AG04450 (cell line): ENCODE measurements around the gene ZNF665. TPM values are rescaled to one million over a fixed set of nuclear protein-coding genes. Genes with fewer than 3 reads are reported as not detected.

Source experiments
- CTCF ChIA-PET: fragments of 300-600, 350-600 bp; formaldehyde crosslinking; extraction: SDS; loops from one replicate; lab custom pipeline; 2022; ENCODE audit warnings: antibody characterized with exemption, inconsistent platforms; lab: Charles Lee
- POLR2A ChIA-PET: fragments of 350-600 bp; formaldehyde crosslinking; extraction: SDS; loops from one replicate; lab custom pipeline; 2021; ENCODE audit warnings: antibody characterized with exemption, inconsistent platforms; lab: Yijun Ruan, JAX
- DNase-seq: peaks from one replicate; pipeline ENCODE4 v3.0.0-alpha.2; 2011; ENCODE audit warnings: low read depth, low spot score
- H3K27ac ChIP-seq: one replicate; pipeline ENCODE4 v1.5.1; 2012; ENCODE audit warnings: low read depth, low read length, control low read depth
- H3K27me3 ChIP-seq: one replicate; pipeline ENCODE4 v1.6.0; 2012; ENCODE audit warnings: low read length; ENCODE audit not compliant: control insufficient read depth, insufficient read depth
- H3K4me3 ChIP-seq: 2 replicates; pipeline ENCODE4 v1.5.1; 2011; ENCODE audit warnings: mild to moderate bottlenecking, low read depth, low read length, control low read depth
- H3K9me3 ChIP-seq: 2 replicates; pipeline ENCODE4 v1.5.1; 2012; ENCODE audit warnings: low read length; ENCODE audit not compliant: control insufficient read depth, insufficient read depth
- CTCF ChIP-seq: IDR thresholded peaks from 2 replicates; pipeline ENCODE4 v1.5.1; 2011; ENCODE audit warnings: low read depth, low read length, control low read depth, inconsistent platforms
- polyA plus RNA-seq: library from polyadenylated mRNA; depleted of rRNA; stranded (reverse); fragments of >200 nt; gene quantifications from 2 replicates; pipeline ENCODE4 v1.2.3, GENCODE V29; 2011

Gene ZNF665
- polyA plus RNA-seq, 1 experiment = 4.1 TPM

DNA sequence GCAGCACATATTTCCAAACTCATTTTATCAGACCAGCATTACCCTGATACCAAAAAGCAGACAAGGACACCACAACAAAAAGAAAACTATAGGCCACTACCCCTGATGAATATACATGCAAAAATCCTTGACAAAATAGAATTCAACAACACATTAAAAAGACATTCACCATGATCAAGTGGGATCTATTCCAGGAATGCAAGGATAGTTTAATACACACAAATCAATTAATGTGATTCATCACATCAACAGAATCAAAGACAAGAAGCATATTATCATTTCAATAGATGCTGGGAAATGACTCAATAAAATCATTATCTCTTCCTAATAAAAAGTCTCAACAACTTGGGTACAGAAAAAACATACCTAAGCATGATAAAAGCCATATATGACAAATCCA, 45.5 kb downstream of the ZNF665 start:
- peaks cover 49% of the 10 kb centered on the region for H3K9me3 ChIP-seq
- ChIA-PET CTCF (no interaction called here), POLR2A (no interaction called here)
- H3K4me3 ChIP-seq = no peak overlapping the region
- H3K27ac ChIP-seq = no peak overlapping the region
- TF ChIP-seq CTCF = no peak
- H3K27me3 ChIP-seq = no peaks in the 10 kb centered on the region
- no peak for DNase-seq

GRCh38 chr19:53140351-53140750, 52.8 kb downstream of the ZNF665 start:
- Histone ChIP-seq H3K27ac (no peak overlapping the region), H3K9me3 (peaks cover 42% of the 10 kb centered on the region), H3K4me3 (no peak overlapping the region), H3K27me3 (no peaks in the 10 kb centered on the region)
- TF ChIP-seq CTCF = no peak
- ChIA-PET POLR2A (no interaction called here), CTCF (no interaction called here)
- DNase-seq = no peak

GRCh38 chr19:53136432-53136831, 56.7 kb downstream of the ZNF665 start:
- Histone ChIP-seq H3K27ac (no peak overlapping the region), H3K27me3 (no peaks in the 10 kb centered on the region), H3K9me3 (peaks cover 34% of the 10 kb centered on the region), H3K4me3 (no peak overlapping the region)
- ChIA-PET POLR2A (no interaction called here), CTCF (no interaction called here)
- no peak for TF ChIP-seq CTCF
- DNase-seq = no peak

- peak; percentile 41 for DNase-seq
- H3K9me3 ChIP-seq = peaks cover 20% of the 10 kb centered on the region
- H3K27me3 ChIP-seq = no peaks in the 10 kb centered on the region
- H3K4me3 ChIP-seq = peak within 1 kb of the TSS; percentile 87
- CTCF ChIA-PET = no interaction called here
- peak within 1 kb of the TSS; percentile 11 for H3K27ac ChIP-seq
- TF ChIP-seq CTCF = no peak
- POLR2A ChIA-PET = no interaction called here
Observed at GRCh38 chr19:53132141-53132991, 60.8 kb downstream of the ZNF665 start, which contains the start of gene ZNF415. ZNF415 (minus strand) TSS chr19:53132910; CDS start chr19:53122676, 10,234 bp downstream.

DNA sequence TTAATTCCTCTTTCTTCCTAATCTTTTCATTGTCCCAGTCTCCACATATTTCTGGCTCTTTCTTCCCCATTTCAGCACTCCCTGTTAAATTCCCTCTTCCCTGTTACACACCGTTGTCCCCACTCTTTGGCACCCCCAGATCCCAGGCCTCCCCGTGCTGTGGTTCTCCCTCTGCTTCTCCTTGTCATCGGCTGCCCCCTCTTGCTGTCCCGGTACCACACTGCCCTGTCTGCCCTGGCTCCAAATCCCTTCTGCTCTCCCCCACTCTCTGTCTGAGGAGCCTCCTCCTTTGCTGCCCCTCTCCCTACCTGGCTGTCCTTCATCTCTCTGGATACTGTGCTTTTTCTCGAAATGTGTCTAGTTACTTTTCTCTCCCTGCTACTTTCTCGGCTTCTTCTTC, 61.4 kb downstream of the ZNF665 start:
- H3K9me3 ChIP-seq = peaks cover 15% of the 10 kb centered on the region
- ChIA-PET POLR2A (no interaction called here), CTCF (no interaction called here)
- H3K27ac ChIP-seq = no peak overlapping the region
- no peak for DNase-seq
- H3K27me3 ChIP-seq = no peaks in the 10 kb centered on the region
- TF ChIP-seq CTCF = no peak
- H3K4me3 ChIP-seq = peak overlapping the region; percentile 87
